HG03575 (cell line): ENCODE data around the gene PI4KA.
"Not testable (repeated sequence)": the region's sequence is repeated elsewhere in the genome, so short reads cannot be mapped to it uniquely, and the experiment has no call there.

Experiments used
- ATAC-seq: cut with Tn5 transposase; IDR thresholded peaks from one replicate; pipeline ENCODE4 v1.9.1; 2021; ENCODE audit not compliant: unreplicated experiment, insufficient number of reproducible peaks, low FRiP score; ENCODE audit errors: extremely low read depth

Gene PI4KA

GRCh38 chr22:20785415-20785814 lies 73.2 kb downstream of the PI4KA start:
- ATAC-seq = no peak

GRCh38 chr22:20783844-20784723 lies 74.5 kb downstream of the PI4KA start:
- ATAC-seq = no peak

GRCh38 chr22:20783300-20783673 lies 75.3 kb downstream of the PI4KA start:
- ATAC-seq = no peak

GRCh38 chr22:20782596-20783299 lies 75.9 kb downstream of the PI4KA start:
- ATAC-seq = no peak

- no peak for ATAC-seq
These were observed 76.5 kb downstream of the PI4KA start for GRCh38 chr22:20782083-20782482.

- ATAC-seq = no peak
These were observed 77.2 kb downstream of the PI4KA start for GRCh38 chr22:20781272-20781990.

GRCh38 chr22:20779818-20780158 lies 78.8 kb downstream of the PI4KA start:
- no peak for ATAC-seq

- ATAC-seq = no peak
These were observed 79.4 kb downstream of the PI4KA start for GRCh38 chr22:20779014-20779817.

- ATAC-seq = no peak
These were observed 81.0 kb downstream of the PI4KA start for GRCh38 chr22:20777420-20778177.

GRCh38 chr22:20776624-20777405 lies 81.8 kb downstream of the PI4KA start:
- no peak for ATAC-seq

- no peak for ATAC-seq
These were observed 83.2 kb downstream of the PI4KA start for GRCh38 chr22:20775342-20775895.

- ATAC-seq = no peak
These were observed 83.7 kb downstream of the PI4KA start for GRCh38 chr22:20774882-20775281.

- ATAC-seq = no peak
These were observed 84.8 kb downstream of the PI4KA start, which contains the start of gene SERPIND1 for GRCh38 chr22:20773793-20774212. Gene SERPIND1, plus strand, starts transcription at chr22:20774113. Its CDS starts 5,200 bp downstream, at chr22:20779313.

GRCh38 chr22:20771918-20772625 lies 86.5 kb downstream of the PI4KA start:
- ATAC-seq = no peak

GRCh38 chr22:20769496-20769826 lies 89.2 kb downstream of the PI4KA start:
- ATAC-seq = not testable (repeated sequence)

- ATAC-seq = no peak
These were observed 92.1 kb downstream of the PI4KA start for GRCh38 chr22:20766530-20766929.

- ATAC-seq = no peak
These were observed 92.7 kb downstream of the PI4KA start for GRCh38 chr22:20765938-20766337.
